ENCODE data around the gene ZDHHC1. TPM values are rescaled to one million over a fixed set of nuclear protein-coding genes. Genes with fewer than 3 reads are reported as not detected.
A peak's percentile ranks its signal among the peaks of the same experiment; 100 is the strongest.

ZDHHC1 gene
- total RNA-seq, 1 donor from 2014 or later = 12.8 TPM

DNA sequence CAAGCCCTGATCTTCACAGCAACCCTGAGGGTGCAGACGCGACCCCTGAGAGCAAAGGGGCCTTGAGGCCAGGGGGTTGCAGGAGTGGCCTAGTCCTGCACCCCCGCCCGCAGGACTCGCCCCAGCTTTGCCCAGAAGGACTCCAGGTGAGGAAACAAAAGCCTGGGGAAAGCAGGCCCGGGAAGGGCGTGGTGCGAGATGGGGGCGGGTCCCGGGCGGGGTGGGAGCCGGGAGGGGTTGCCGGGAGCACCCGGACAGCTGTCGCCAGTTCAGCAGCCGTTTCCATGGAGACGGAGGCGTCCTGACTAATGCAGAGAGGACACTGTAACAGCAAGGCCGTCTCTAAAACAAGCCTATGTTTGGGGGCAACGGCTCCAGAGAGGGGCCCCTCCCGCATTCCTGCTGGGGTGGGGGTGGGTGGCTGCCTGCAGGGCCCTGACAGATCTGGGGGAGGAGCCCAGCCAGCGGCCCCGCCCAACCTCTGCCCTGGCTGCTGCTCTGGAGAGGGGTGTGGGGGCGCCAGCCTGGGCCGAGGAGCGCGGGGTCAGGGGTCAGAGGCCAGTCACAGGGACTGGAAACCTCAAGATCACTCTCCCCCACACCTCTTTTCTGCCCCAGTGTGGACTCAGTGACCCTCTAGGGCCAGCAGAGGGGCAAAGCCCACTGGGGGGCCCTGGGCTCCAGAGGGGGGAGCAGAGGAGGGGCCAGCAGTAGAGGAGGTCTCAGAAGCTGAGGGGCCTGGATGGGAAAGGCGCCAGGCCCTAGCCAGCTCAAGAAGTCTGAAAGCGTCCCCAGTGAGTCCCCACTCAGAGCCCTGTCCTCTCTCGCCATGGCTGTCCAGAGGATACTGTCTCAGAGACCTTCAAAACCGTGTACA, 19.9 kb downstream of the ZDHHC1 start:
- DNase-seq (ENCODE audit: low read depth) = peak; percentile 99

DNA sequence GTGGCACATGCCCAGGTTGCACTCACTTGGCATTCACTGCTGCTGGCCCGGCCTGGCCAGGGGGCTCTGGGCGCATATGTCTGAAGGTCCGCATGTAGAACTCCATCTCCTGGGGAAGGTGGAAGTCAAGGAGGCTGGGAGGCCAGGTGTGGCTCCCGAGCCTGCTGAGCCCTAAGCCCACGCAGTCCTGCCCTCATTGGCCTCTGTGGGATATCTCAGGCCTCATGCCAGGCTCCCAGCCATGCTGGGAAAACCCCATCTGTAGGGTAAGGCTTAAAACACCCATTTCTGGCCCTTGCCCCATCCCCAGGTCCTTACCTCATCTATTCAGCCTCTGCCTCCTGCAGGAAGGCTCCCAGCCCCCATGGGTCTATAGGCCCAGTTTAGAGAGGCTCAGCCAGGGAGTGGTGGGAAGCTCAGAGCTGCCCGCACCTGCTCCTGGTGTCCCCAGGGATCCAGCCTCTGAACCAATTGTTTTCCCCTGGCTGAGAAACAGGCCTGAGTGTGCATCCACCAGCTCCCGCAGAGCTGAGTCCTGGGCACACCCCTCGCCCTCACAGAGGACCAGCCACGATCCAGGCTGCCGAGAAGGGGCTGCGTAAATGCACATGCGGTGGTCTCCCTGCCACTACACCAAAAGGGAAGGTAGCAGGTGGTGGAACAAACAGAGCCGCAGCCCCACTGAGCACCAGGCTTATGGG, 20.7 kb downstream of the ZDHHC1 start:
- peak; percentile 94 for DNase-seq (ENCODE audit: low read depth)

- no peak for DNase-seq (ENCODE audit: low read depth)
These were observed 21.2 kb downstream of the ZDHHC1 start for GRCh38 chr16:67395105-67395457.

- DNase-seq (ENCODE audit: low read depth) = no peak
These were observed 21.8 kb downstream of the ZDHHC1 start for GRCh38 chr16:67394155-67395104.

DNA sequence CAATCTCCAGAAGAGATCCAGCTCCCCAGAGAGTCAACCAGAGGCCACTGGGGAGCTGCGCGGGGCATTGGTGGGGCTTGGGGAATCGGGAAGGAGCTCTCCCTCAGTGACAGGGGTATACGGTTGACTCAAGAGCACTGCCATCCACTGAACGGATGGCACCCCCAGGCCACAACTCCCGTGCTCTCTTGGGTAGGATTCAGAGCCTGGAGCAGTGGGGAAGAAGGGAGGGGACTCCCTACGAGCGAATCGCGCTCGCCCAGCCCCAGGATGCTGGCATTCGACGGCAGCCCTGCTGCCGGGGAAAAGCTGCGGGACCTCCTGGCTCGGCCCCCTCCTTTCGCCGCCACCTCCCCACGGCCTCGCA, 22.5 kb downstream of the ZDHHC1 start:
- no peak for DNase-seq (ENCODE audit: low read depth)

- DNase-seq (ENCODE audit: low read depth) = peak; percentile 94
These were observed 23.0 kb downstream of the ZDHHC1 start, which contains the start of gene TPPP3 for GRCh38 chr16:67393111-67393787. Gene TPPP3 (minus strand): TSS chr16:67393498. CDS start chr16:67391111, 2,387 bp downstream.

- no peak for DNase-seq (ENCODE audit: low read depth)
These were observed 23.8 kb downstream of the ZDHHC1 start for GRCh38 chr16:67392301-67393059.

DNA sequence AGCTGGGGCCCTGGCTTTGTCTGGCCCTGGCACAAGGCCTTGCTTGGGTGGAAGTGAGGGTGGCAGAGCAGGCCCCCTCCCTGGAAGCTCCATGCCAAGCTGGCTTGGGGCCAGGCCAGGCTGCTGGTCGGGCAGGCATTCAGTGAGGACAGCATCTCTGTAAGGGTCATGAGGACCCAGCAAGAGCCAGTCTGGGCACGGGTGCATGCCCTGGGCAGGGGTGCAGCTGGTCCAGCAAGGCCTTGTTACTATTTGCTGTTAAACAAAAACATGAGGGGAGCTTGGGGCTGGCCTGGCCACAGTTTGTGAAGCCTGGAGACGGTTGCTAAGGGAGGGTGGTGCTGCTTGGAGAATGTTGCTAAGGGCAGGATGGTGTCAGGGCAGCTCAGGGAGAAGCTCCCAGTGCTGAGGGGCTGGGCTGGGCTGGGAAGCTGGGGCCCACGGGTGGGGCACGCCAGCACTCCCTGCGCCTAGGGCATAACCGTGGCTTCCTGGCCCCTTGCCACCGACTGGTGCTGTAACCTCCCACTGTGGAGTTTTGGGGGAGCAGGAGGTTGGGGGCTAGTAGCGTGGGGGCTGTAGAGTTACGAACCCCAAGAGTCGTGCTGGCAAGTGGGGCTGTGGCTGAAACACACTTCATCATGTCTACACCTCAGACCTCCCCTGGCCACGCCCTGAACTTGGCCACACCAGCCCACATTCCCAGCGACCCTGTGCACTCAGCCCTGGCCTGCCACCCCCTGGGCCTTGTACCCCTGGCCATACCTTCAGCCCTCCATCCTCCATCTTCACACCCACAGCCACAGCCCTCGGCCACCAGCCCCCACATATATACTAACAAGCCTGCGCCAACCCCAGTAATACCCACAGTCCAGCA, 24.6 kb downstream of the ZDHHC1 start:
- DNase-seq (ENCODE audit: low read depth) = peak; percentile 65

GRCh38 chr16:67390816-67391423, 25.4 kb downstream of the ZDHHC1 start:
- no peak for DNase-seq (ENCODE audit: low read depth)

DNA sequence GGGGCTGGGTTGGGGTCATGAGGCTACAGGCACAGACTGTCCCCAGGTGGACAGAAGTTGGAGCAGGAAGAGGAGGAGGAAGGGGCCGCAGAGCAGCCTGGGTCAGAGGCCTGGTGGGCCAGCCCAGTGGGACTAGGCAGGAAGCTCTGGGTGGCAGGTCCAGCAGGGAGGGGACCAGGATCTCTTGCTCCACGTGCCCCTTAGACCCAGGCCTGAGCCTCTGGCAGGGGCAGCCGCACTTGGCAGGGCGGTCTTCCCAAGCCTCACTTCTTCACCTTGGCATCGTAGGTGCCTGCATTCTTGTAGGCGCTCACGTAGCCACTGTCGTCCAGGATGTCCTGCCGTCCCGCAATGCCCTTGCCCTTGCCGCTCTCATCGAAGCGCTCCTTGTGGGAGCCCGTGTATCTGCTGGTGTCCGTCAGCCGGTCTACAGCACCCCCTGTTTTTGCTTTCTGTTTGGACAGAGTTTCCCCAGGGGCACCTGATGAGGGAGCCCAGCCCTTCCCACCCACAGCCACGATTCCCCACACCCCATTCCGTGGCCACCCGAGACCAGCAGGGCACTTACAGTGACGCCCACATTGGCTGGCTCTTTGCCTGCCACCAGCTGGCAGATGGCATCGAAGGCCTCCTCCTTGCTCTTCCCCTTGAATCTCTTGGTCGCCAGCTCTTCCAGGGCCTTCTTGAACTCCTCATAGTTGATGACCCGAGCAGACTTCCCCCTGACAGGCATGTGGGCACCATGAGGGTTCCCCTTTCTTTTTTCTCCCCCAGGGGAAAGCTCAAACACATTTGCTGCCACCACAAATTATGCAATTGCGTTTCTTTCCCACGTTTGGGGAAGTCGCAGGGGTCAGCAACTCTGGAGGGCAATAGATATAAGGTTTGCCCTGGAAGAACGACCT, 26.1 kb downstream of the ZDHHC1 start:
- DNase-seq (ENCODE audit: low read depth) = peak; percentile 88

DNA sequence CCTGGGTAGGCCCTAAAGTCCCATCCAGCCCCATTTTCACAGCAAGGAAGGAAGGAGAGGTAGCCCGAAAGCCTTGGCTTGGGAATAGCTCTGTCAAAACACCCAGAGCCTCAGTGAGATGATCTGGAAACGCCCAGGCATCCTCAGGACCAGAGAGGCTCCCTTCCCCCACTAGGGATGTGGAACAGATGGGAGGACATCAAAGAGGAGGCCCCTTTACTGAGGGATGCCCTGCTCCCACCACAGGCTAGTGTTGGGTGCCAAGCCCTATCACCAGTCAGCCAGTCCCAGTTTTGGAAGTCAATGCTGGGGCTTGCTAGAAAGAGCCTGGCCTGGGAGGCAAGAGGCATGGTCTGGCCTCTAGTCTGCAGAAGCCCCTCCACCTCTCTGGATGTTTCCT, 27.7 kb downstream of the ZDHHC1 start:
- no peak for DNase-seq (ENCODE audit: low read depth)

GRCh38 chr16:67388191-67388590, 28.1 kb downstream of the ZDHHC1 start:
- DNase-seq (ENCODE audit: low read depth) = no peak

GRCh38 chr16:67387479-67388079, 28.7 kb downstream of the ZDHHC1 start:
- DNase-seq (ENCODE audit: low read depth) = no peak

GRCh38 chr16:67386861-67387455, 29.3 kb downstream of the ZDHHC1 start:
- DNase-seq (ENCODE audit: low read depth) = no peak

DNA sequence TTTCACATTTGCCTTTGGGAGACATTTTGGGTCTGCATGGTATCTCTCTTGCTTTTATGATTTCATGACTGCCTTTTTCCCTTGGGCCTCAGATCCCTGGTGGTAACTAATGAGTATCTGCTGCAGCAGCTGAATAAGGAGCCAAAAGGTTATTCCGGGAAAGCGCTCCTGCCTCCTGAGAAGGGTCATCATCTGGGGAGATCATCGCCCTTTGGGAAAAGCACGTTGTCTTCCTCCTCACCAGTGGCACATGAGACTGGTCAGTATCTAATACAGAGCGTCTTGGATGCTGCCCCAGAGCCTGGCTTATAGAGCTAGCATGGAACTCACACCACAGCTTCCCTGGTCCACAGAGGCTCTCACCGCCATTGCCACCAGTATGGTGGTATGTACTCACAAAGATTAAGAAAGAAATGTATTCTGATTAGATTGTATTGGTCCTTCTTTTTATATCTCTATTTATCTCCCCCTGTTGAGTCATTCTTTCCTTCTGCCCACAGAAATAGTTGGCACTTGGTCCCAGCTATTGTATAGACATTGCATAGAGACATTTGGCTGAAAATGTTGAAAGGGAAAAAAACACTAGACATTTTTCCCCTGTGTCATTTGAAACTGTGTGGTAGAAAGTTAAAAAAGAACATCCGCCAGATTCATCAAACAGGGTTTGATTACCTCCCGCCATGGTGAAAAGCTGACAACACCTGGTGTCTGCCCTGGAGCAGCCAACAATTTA, 31.3 kb downstream of the ZDHHC1 start:
- DNase-seq (ENCODE audit: low read depth) = no peak

- DNase-seq (ENCODE audit: low read depth) = no peak
These were observed 33.0 kb downstream of the ZDHHC1 start for GRCh38 chr16:67383284-67383683.
